Measurements from ENCODE around the gene LDAH.

The LDAH gene

DNA sequence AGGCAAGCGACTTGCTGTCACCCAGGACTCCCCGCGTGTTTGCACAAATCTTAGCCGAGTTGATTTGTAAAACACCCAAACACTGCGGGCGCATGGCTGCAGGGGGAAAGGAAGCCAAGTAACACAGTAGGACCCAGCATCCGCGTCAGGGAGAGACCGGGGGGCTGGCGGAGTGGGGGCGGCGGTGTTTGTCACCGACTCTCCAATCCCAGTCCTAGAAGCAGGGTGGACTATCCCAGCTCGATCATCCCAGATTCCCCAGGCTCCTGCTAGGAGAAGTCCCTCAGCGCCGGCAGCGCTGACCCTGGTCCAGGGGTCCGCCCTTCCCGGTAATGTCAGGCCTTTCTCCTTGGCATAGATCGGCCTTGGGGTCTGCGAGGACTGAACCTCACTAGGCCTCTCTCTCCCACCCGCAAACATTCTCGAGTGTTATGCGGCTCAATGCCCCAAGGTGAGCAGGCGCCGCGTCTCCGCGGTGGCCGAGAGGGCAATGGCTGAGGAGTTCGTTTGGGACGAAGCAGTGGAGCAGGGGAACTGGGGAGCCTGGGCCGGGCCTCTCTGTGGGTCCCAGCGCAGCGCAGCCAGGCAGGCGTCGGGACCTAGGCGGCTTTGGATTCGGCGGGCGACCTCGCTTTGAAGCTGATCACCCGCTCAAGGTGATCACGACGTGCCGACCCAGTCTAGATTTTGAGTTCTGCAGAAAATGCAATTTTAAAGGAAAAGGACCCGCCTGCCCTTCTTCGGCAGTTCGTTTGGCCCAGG, 157.5 kb downstream of the LDAH start:
- ChIA-PET POLR2A (interaction anchor here (1.8 kb wide), 1 partner anchor 14 kb away, joined by 7 read pairs; the partner anchor contains the start of gene HS1BP3), CTCF (interaction anchor here (0.7 to 6.5 kb wide), 9 partner anchors 10 to 452 kb away, joined by 3 to 147 read pairs (median 5); partner anchors contain the start of gene HS1BP3)
- no peaks in the 10 kb centered on the region for H3K4me1 ChIP-seq (ENCODE audit: control insufficient read depth, insufficient read depth, low read length)
- H3K36me3 ChIP-seq (ENCODE audit: control insufficient read depth in 2 of 2, insufficient read depth in 1 of 2, low read length in 2 of 2) = peaks cover 0 to 9% of the 10 kb centered on the region in 2 experiments; a peak in 1 of 3 replicates
- no peak overlapping the region for H3K27ac ChIP-seq (ENCODE audit: extremely low read depth, low read depth, low read length)
- H3K4me3 ChIP-seq (ENCODE audit: low read depth, low read length) = no peak overlapping the region
- TF ChIP-seq YY2 (tag by site-specific recombination; IDR thresholded peaks at IDR 0.05) (no peak), EGR2 (tag by site-specific recombination; IDR thresholded peaks at IDR 0.05; ENCODE audit: low read depth) (no peak), YY1 (tag by site-specific recombination; IDR thresholded peaks at IDR 0.05) (no peak), ZNF626 (tag by site-specific recombination; IDR thresholded peaks at IDR 0.05) (no peak), ZNF830 (tag by site-specific recombination; IDR thresholded peaks at IDR 0.05; ENCODE audit: low read depth) (no peak), ZNF10 (tag by site-specific recombination; IDR thresholded peaks at IDR 0.05) (no peak), BCL11B (tag by site-specific recombination; IDR thresholded peaks at IDR 0.05; ENCODE audit: low read depth) (no peak), ZNF157 (tag by site-specific recombination; IDR thresholded peaks at IDR 0.05) (no peak)
- TF ChIP-seq, protein P1, sequence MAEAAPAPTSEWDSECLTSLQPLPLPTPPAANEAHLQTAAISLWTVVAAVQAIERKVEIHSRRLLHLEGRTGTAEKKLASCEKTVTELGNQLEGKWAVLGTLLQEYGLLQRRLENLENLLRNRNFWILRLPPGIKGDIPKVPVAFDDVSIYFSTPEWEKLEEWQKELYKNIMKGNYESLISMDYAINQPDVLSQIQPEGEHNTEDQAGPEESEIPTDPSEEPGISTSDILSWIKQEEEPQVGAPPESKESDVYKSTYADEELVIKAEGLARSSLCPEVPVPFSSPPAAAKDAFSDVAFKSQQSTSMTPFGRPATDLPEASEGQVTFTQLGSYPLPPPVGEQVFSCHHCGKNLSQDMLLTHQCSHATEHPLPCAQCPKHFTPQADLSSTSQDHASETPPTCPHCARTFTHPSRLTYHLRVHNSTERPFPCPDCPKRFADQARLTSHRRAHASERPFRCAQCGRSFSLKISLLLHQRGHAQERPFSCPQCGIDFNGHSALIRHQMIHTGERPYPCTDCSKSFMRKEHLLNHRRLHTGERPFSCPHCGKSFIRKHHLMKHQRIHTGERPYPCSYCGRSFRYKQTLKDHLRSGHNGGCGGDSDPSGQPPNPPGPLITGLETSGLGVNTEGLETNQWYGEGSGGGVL (tag by site-specific recombination; IDR thresholded peaks at IDR 0.05) = no peak
- TF ChIP-seq, protein P2, sequence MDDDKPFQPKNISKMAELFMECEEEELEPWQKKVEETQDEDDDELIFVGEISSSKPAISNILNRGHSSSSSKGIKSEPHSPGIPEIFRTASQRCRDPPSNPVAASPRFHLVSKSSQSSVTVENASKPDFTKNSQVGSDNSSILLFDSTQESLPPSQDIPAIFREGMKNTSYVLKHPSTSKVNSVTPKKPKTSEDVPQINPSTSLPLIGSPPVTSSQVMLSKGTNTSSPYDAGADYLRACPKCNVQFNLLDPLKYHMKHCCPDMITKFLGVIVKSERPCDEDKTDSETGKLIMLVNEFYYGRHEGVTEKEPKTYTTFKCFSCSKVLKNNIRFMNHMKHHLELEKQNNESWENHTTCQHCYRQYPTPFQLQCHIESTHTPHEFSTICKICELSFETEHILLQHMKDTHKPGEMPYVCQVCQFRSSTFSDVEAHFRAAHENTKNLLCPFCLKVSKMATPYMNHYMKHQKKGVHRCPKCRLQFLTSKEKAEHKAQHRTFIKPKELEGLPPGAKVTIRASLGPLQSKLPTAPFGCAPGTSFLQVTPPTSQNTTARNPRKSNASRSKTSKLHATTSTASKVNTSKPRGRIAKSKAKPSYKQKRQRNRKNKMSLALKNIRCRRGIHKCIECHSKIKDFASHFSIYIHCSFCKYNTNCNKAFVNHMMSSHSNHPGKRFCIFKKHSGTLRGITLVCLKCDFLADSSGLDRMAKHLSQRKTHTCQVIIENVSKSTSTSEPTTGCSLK (tag by site-specific recombination; IDR thresholded peaks at IDR 0.05) = no peak
- TF ChIP-seq, protein P3, sequence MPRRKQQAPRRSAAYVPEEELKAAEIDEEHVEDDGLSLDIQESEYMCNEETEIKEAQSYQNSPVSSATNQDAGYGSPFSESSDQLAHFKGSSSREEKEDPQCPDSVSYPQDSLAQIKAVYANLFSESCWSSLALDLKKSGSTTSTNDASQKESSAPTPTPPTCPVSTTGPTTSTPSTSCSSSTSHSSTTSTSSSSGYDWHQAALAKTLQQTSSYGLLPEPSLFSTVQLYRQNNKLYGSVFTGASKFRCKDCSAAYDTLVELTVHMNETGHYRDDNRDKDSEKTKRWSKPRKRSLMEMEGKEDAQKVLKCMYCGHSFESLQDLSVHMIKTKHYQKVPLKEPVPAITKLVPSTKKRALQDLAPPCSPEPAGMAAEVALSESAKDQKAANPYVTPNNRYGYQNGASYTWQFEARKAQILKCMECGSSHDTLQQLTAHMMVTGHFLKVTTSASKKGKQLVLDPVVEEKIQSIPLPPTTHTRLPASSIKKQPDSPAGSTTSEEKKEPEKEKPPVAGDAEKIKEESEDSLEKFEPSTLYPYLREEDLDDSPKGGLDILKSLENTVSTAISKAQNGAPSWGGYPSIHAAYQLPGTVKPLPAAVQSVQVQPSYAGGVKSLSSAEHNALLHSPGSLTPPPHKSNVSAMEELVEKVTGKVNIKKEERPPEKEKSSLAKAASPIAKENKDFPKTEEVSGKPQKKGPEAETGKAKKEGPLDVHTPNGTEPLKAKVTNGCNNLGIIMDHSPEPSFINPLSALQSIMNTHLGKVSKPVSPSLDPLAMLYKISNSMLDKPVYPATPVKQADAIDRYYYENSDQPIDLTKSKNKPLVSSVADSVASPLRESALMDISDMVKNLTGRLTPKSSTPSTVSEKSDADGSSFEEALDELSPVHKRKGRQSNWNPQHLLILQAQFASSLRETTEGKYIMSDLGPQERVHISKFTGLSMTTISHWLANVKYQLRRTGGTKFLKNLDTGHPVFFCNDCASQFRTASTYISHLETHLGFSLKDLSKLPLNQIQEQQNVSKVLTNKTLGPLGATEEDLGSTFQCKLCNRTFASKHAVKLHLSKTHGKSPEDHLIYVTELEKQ (tag by site-specific recombination; IDR thresholded peaks at IDR 0.05; ENCODE audit: borderline replicate concordance) = no peak
- TF ChIP-seq, protein P4, sequence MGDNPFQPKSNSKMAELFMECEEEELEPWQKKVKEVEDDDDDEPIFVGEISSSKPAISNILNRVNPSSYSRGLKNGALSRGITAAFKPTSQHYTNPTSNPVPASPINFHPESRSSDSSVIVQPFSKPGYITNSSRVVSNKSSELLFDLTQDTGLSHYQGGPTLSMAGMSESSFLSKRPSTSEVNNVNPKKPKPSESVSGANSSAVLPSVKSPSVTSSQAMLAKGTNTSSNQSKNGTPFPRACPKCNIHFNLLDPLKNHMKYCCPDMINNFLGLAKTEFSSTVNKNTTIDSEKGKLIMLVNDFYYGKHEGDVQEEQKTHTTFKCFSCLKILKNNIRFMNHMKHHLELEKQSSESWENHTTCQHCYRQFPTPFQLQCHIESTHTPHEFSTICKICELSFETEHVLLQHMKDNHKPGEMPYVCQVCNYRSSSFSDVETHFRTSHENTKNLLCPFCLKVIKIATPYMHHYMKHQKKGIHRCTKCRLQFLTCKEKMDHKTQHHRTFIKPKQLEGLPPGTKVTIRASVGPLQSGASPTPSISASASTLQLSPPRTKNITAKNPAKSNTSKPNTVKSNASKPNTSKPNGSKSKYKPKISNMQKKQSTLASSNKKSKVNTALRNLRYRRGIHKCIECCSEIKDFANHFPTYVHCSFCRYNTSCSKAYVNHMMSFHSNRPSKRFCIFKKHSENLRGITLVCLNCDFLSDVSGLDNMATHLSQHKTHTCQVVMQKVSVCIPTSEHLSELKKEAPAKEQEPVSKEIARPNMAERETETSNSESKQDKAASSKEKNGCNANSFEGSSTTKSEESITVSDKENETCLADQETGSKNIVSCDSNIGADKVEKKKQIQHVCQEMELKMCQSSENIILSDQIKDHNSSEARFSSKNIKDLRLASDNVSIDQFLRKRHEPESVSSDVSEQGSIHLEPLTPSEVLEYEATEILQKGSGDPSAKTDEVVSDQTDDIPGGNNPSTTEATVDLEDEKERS (tag by site-specific recombination; IDR thresholded peaks at IDR 0.05) = no peak
- TF ChIP-seq, protein P5, sequence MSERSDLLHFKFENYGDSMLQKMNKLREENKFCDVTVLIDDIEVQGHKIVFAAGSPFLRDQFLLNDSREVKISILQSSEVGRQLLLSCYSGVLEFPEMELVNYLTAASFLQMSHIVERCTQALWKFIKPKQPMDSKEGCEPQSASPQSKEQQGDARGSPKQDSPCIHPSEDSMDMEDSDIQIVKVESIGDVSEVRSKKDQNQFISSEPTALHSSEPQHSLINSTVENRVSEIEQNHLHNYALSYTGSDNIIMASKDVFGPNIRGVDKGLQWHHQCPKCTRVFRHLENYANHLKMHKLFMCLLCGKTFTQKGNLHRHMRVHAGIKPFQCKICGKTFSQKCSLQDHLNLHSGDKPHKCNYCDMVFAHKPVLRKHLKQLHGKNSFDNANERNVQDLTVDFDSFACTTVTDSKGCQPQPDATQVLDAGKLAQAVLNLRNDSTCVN (tag by site-specific recombination; optimal IDR thresholded peaks at IDR 0.05) = no peak
- TF ChIP-seq, protein P6, sequence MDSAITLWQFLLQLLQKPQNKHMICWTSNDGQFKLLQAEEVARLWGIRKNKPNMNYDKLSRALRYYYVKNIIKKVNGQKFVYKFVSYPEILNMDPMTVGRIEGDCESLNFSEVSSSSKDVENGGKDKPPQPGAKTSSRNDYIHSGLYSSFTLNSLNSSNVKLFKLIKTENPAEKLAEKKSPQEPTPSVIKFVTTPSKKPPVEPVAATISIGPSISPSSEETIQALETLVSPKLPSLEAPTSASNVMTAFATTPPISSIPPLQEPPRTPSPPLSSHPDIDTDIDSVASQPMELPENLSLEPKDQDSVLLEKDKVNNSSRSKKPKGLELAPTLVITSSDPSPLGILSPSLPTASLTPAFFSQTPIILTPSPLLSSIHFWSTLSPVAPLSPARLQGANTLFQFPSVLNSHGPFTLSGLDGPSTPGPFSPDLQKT (IDR thresholded peaks at IDR 0.05; ENCODE audit: borderline replicate concordance, low read depth, low read length) = no peak
- TF ChIP-seq, protein P7, sequence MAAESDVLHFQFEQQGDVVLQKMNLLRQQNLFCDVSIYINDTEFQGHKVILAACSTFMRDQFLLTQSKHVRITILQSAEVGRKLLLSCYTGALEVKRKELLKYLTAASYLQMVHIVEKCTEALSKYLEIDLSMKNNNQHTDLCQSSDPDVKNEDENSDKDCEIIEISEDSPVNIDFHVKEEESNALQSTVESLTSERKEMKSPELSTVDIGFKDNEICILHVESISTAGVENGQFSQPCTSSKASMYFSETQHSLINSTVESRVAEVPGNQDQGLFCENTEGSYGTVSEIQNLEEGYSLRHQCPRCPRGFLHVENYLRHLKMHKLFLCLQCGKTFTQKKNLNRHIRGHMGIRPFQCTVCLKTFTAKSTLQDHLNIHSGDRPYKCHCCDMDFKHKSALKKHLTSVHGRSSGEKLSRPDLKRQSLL (tag by site-specific recombination; IDR thresholded peaks at IDR 0.05) = no peak
- no peaks in the 10 kb centered on the region for H3K9me3 ChIP-seq (ENCODE audit: control insufficient read depth, insufficient read depth, low read depth, low read length)
